HFFc6 (cell line): Measurements from ENCODE around the gene CYP27B1. TPM values are rescaled to one million over a fixed set of nuclear protein-coding genes. Genes with fewer than 3 reads are reported as not detected.
A peak's percentile ranks its signal among the peaks of the same experiment; 100 is the strongest.

Experiments
- DNase-seq: peaks from one replicate; pipeline ENCODE4 v3.0.0-alpha.2; 2018
- H3K27ac Mint-ChIP-seq: 2 replicates; pipeline ENCODE4 v1.8.0; 2020; ENCODE audit warnings: mild to moderate bottlenecking, mixed read lengths
- H3K27me3 Mint-ChIP-seq: 2 replicates; pipeline ENCODE4 v1.8.0; 2021; ENCODE audit warnings: mild to moderate bottlenecking, moderate library complexity, mixed read lengths; ENCODE audit not compliant: insufficient read depth
- H3K36me3 Mint-ChIP-seq: 2 replicates; pipeline ENCODE4 v1.8.0; 2021; ENCODE audit warnings: low read depth, mixed read lengths
- H3K4me1 Mint-ChIP-seq: 2 replicates; pipeline ENCODE4 v1.8.0; 2020; ENCODE audit warnings: low read depth, mixed read lengths
- H3K4me3 Mint-ChIP-seq: 2 replicates; pipeline ENCODE4 v1.8.0; 2020; ENCODE audit warnings: mild to moderate bottlenecking, moderate library complexity, mixed read lengths
- H3K9me3 Mint-ChIP-seq: 2 replicates; pipeline ENCODE4 v1.8.0; 2020; ENCODE audit warnings: mild to moderate bottlenecking, mixed read lengths
- CTCF ChIP-seq: fragments of 200-600 bp; sonication (generic); IDR thresholded peaks from 2 replicates; pipeline ENCODE4 v1.5.0; 2021; ENCODE audit warnings: antibody characterized with exemption, mild to moderate bottlenecking
- total RNA-seq, 6 experiments: library from RNA; stranded (reverse); fragmentation: NEBNext Ultra II Directional; extraction: Animal tissue kit (Norgen Biotek cat#: 25700); gene quantifications; 2 replicates in 1 of 6; 3 replicates in 5 of 6; pipeline ENCODE4 v1.2.3, GENCODE V29; 2021

Gene CYP27B1
- total RNA-seq, 6 experiments from 2014 or later = 0.57 to 1.8 (median 0.96) TPM

DNA sequence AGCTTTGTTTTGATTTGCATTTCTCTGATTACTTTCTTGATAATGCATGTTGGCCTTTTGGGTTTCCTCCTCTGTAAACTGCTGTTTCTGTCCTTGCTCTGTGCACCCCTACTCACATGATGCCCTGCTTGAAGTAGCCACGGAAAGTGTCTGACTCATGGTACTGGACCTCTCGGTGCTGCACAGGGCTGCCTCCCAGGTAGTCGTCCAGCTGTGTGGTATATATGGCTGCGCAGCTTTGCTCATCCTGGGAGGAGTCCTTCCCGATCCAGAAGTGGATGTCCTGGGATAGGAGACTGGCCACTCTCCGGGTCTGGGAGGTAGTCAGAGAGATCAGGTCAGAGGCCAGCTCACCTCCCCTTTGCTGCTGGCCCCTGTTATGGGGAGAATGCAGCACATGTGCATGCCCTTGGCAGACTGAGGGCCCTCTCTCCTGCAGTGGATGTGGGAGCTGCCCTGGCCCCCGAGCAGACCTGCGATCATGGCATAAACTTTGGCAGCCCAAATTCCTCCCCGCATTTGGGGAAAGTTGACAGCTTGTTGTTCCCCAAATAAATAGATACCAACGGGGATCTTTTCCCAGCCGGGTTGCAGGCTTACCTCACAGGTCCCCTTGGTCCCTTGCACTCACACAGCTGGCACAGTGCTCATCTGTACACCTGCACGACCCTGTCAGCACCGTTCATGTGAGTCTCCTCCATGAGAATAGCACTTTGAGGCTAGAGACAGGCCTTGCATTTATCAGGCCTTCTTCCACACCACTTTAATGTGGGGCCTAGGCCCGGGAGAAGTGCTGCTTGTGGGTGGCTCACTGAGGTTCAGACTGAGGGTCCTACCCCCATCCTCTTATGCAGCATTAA is 46.5 kb upstream of the CYP27B1 start:
- Mint-ChIP-seq H3K27me3 (no peaks in the 10 kb centered on the region), H3K4me3 (no peak overlapping the region), H3K4me1 (peaks cover 18% of the 10 kb centered on the region), H3K9me3 (no peaks in the 10 kb centered on the region), H3K27ac (no peak overlapping the region), H3K36me3 (no peaks in the 10 kb centered on the region; the same call in 1 of the 2 replicates)
- TF ChIP-seq CTCF = no peak
- no peak for DNase-seq

DNA sequence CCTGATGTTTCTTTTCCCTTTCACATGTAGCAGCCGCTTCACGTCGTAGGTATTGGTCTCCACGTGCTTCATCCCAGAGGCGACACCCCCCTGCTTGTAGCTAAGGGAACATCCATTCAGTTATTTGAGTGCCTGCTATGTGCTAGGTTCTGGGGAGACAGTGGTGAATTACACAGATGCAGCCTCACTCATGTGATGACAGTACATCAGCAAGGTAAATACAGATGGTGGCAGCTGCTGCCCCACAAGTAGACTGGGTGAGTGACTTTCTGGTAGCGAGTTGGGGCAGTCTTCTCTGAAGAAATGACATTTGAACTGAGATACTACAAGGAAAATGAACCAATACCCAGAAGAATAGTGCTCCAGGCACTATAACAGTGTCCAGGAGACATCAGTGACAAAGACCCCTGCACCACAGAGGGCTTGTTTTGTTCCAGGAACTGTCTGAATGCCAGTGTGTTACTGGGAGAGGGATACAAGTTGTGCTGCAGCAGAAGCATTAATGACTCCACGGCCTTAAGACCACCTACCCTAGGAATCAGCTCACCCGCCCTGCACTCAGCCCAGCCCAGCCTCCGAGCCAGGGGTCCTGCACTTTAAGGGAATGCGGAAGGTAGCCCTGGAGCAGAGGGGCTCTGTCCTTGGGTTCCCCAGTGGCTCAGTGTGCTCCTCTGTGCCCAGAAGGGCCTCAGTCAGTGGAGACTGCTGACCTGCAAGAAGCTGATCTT is 44.3 kb upstream of the CYP27B1 start:
- peaks cover 9% of the 10 kb centered on the region for H3K4me1 Mint-ChIP-seq
- no peak overlapping the region for H3K27ac Mint-ChIP-seq
- no peak overlapping the region for H3K4me3 Mint-ChIP-seq
- no peaks in the 10 kb centered on the region for H3K27me3 Mint-ChIP-seq
- no peak for DNase-seq
- 0 out of 2 replicates have a peak, but pooled peaks cover 4% of the 10 kb centered on the region for H3K36me3 Mint-ChIP-seq
- TF ChIP-seq CTCF = no peak
- no peaks in the 10 kb centered on the region for H3K9me3 Mint-ChIP-seq

DNA sequence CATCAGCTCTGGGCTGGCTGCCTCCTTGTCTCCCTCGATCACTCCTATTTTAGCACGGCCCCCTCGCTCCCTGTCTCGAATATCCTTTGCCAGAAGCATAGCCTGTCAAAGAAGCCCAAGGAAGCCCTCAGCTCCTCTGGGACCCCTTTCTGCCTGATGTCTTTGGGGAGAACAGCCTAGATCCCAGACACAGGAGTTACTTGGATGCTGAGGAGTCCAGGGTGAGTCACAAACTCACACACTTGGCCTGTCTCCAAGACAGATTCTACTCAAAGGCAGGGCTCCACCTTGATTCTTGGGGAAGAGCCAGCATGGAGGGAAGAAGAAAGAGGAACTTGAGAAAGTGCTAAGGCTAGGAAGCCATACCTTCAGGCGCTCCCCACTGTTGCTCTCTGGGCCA is 43.6 kb upstream of the CYP27B1 start:
- Mint-ChIP-seq H3K4me3 (no peak overlapping the region), H3K4me1 (peaks cover 8% of the 10 kb centered on the region), H3K36me3 (0 out of 2 replicates have a peak, but pooled peaks cover 4% of the 10 kb centered on the region), H3K27me3 (no peaks in the 10 kb centered on the region), H3K27ac (no peak overlapping the region), H3K9me3 (no peaks in the 10 kb centered on the region)
- no peak for TF ChIP-seq CTCF
- DNase-seq = peak; percentile 48

DNA sequence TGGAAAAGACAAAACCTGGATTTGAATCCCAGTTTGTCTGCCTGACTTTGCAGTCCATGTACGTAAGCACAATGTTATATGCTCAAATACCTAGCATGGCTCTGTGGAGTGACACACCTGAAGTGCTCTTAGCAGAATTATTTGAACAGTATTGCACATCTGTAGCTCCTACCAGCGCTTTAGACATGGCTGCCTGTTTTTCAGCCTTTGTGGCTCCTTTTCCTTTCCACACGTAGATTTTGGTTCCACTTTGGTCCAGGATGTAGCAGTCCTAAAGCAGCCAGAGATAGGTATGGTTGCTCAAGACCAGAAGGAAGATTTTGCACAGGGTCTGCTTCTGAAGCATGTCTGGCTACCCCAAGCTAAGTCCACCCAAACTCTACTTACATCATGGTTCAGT is 42.5 kb upstream of the CYP27B1 start:
- no peaks in the 10 kb centered on the region for H3K27me3 Mint-ChIP-seq
- DNase-seq = no peak
- no peak overlapping the region for H3K27ac Mint-ChIP-seq
- H3K4me3 Mint-ChIP-seq = no peak overlapping the region
- no peaks in the 10 kb centered on the region for H3K9me3 Mint-ChIP-seq
- TF ChIP-seq CTCF = no peak
- H3K4me1 Mint-ChIP-seq = peaks cover 8% of the 10 kb centered on the region
- 0 out of 2 replicates have a peak, but pooled peaks cover 4% of the 10 kb centered on the region for H3K36me3 Mint-ChIP-seq

GRCh38 chr12:57808351-57808750 is 41.5 kb upstream of the CYP27B1 start:
- H3K4me1 Mint-ChIP-seq = peaks cover 8% of the 10 kb centered on the region
- H3K27ac Mint-ChIP-seq = no peak overlapping the region
- H3K9me3 Mint-ChIP-seq = no peaks in the 10 kb centered on the region
- no peak for TF ChIP-seq CTCF
- H3K27me3 Mint-ChIP-seq = no peaks in the 10 kb centered on the region
- DNase-seq = no peak
- H3K4me3 Mint-ChIP-seq = no peak overlapping the region
- 0 out of 2 replicates have a peak, but pooled peaks cover 4% of the 10 kb centered on the region for H3K36me3 Mint-ChIP-seq
